Measurements from ENCODE around the gene SEMA3E.
"Not testable (repeated sequence)": the region's sequence is repeated elsewhere in the genome, so short reads cannot be mapped to it uniquely, and the experiment has no call there.

Gene SEMA3E

GRCh38 chr7:83452256-83452655 is 196.7 kb downstream of the SEMA3E start:
- no peak for DNase-seq (ENCODE audit: low read depth in 2 of 2)

- no peak for DNase-seq (ENCODE audit: low read depth in 2 of 2)
Observed at GRCh38 chr7:83451501-83452045, 197.4 kb downstream of the SEMA3E start.

- DNase-seq (ENCODE audit: low read depth in 2 of 2) = no peak
Observed at GRCh38 chr7:83449781-83450180, 199.2 kb downstream of the SEMA3E start.

- DNase-seq (ENCODE audit: low read depth in 2 of 2) = no peak
Observed at GRCh38 chr7:83447681-83448080, 201.3 kb downstream of the SEMA3E start.

- DNase-seq (ENCODE audit: low read depth in 2 of 2) = no peak
Observed at GRCh38 chr7:83446102-83446669, 202.8 kb downstream of the SEMA3E start.

- no peak for DNase-seq (ENCODE audit: low read depth in 2 of 2)
Observed at GRCh38 chr7:83442911-83443310, 206.0 kb downstream of the SEMA3E start.

GRCh38 chr7:83439026-83439425 is 209.9 kb downstream of the SEMA3E start:
- no peak for DNase-seq (ENCODE audit: low read depth in 2 of 2)

- DNase-seq (ENCODE audit: low read depth in 2 of 2) = not testable (repeated sequence)
Observed at GRCh38 chr7:83430289-83430688, 218.7 kb downstream of the SEMA3E start.

- no peak for DNase-seq (ENCODE audit: low read depth in 2 of 2)
Observed at GRCh38 chr7:83429493-83429892, 219.4 kb downstream of the SEMA3E start.

- DNase-seq (ENCODE audit: low read depth in 2 of 2) = no peak
Observed at GRCh38 chr7:83427884-83428283, 221.1 kb downstream of the SEMA3E start.

GRCh38 chr7:83426325-83426724 is 222.6 kb downstream of the SEMA3E start:
- DNase-seq (ENCODE audit: low read depth in 2 of 2) = no peak

- no peak for DNase-seq (ENCODE audit: low read depth in 2 of 2)
Observed at GRCh38 chr7:83419013-83419412, 229.9 kb downstream of the SEMA3E start.

- DNase-seq (ENCODE audit: low read depth in 2 of 2) = no peak
Observed at GRCh38 chr7:83415840-83416239, 233.1 kb downstream of the SEMA3E start.

GRCh38 chr7:83414947-83415346 is 234.0 kb downstream of the SEMA3E start:
- no peak for DNase-seq (ENCODE audit: low read depth in 2 of 2)

GRCh38 chr7:83413831-83414230 is 235.1 kb downstream of the SEMA3E start:
- DNase-seq (ENCODE audit: low read depth in 2 of 2) = no peak

- DNase-seq (ENCODE audit: low read depth in 2 of 2) = no peak
Observed at GRCh38 chr7:83413424-83413823, 235.5 kb downstream of the SEMA3E start.

- no peak for DNase-seq (ENCODE audit: low read depth in 2 of 2)
Observed at GRCh38 chr7:83410989-83411591, 237.8 kb downstream of the SEMA3E start.

- no peak for DNase-seq (ENCODE audit: low read depth in 2 of 2)
Observed at GRCh38 chr7:83394776-83395175, 254.2 kb downstream of the SEMA3E start.

GRCh38 chr7:83388436-83388835 is 260.5 kb downstream of the SEMA3E start:
- DNase-seq (ENCODE audit: low read depth in 2 of 2) = no peak

- DNase-seq (ENCODE audit: low read depth in 2 of 2) = no peak
Observed at GRCh38 chr7:83366629-83367028, 282.3 kb downstream of the SEMA3E start.

GRCh38 chr7:83365746-83366145 is 283.2 kb downstream of the SEMA3E start:
- DNase-seq (ENCODE audit: low read depth in 2 of 2) = no peak

- DNase-seq (ENCODE audit: low read depth in 2 of 2) = no peak
Observed at GRCh38 chr7:83362871-83363550, 285.9 kb downstream of the SEMA3E start.

GRCh38 chr7:83359108-83359507 is 289.8 kb downstream of the SEMA3E start:
- no peak for DNase-seq (ENCODE audit: low read depth in 2 of 2)

Data from stimulated activated CD8-positive, alpha-beta memory T cell treated with anti-CD3 and anti-CD28 coated beads, Interleukin-2, amount 100 ng/mL, for 48 hours (primary cell).